WTC11 (cell line): ENCODE measurements around the gene NDUFA3.

Experiments
- JUN ChIP-seq: sonication (generic); formaldehyde crosslinking; IDR thresholded peaks from 2 replicates; pipeline ENCODE4 v1.8.0; 2023; ENCODE audit warnings: mild to moderate bottlenecking, missing genetic modification reagents
- SP1 ChIP-seq: sonication (generic); formaldehyde crosslinking; conservative IDR thresholded peaks from 2 replicates; pipeline ENCODE4 v1.8.1; 2022; ENCODE audit warnings: missing genetic modification reagents
- TEAD4 ChIP-seq: sonication (generic); formaldehyde crosslinking; IDR thresholded peaks from 2 replicates; pipeline ENCODE4 v1.8.0; 2022; ENCODE audit warnings: mild to moderate bottlenecking, missing genetic modification reagents
- TF ChIP-seq, protein P1 (sequence below): sonication (generic); formaldehyde crosslinking; IDR thresholded peaks from 2 replicates; pipeline ENCODE4 v1.8.0; 2023; ENCODE audit warnings: missing genetic modification reagents

GRCh38 chr19:54107876-54108490 is 5.3 kb downstream of the NDUFA3 start:
- no peak for TF ChIP-seq SP1 (CRISPR knock-in tag)
- TF ChIP-seq TEAD4 (CRISPR knock-in tag) = no peak
- TF ChIP-seq, protein P1, sequence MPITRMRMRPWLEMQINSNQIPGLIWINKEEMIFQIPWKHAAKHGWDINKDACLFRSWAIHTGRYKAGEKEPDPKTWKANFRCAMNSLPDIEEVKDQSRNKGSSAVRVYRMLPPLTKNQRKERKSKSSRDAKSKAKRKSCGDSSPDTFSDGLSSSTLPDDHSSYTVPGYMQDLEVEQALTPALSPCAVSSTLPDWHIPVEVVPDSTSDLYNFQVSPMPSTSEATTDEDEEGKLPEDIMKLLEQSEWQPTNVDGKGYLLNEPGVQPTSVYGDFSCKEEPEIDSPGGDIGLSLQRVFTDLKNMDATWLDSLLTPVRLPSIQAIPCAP (CRISPR knock-in tag) = no peak
- no peak for TF ChIP-seq JUN (CRISPR knock-in tag)
